K562 (cell line): ENCODE results near the gene APC2. TPM values are rescaled to one million over a fixed set of nuclear protein-coding genes. Genes with fewer than 3 reads are reported as not detected.

Experiments
- ATAC-seq: fragments of 200-7000 bp; cut with Tn5 transposase; 3 replicates; pipeline ENCODE4 v1.9.1; 2020; ENCODE audit warnings: moderate library complexity
- BruUV-seq: library from RNA; stranded (reverse); fragments of 400-500 nt; replicated peaks from 2 replicates; lab custom pipeline; 2021; lab: Mats Ljungman, UMichigan
- CTCF ChIA-PET: fragments of 300-600 bp; formaldehyde crosslinking; extraction: SDS; loops from one replicate; lab custom pipeline; 2021; ENCODE audit warnings: low intra/inter-chr PET ratio; lab: Yijun Ruan, JAX
- POLR2A ChIA-PET: fragments of 300-600, 350-650 bp; sonication (Branson Sonifier 250); formaldehyde crosslinking; extraction: SDS; loops from one replicate; lab custom pipeline; 2021; ENCODE audit warnings: antibody characterized with exemption, inconsistent platforms; lab: Yijun Ruan, JAX
- DNase-seq, 4 experiments: peaks; one replicate each; pipeline versions ENCODE4 v3.0.0 to v3.0.0-alpha.2; 2011 to 2018; ENCODE audit warnings: low spot score in 3 of 4, mixed read lengths in 3 of 4; ENCODE audit errors: extremely low read depth in 1 of 4
- FAIRE-seq: peaks from 2 replicates; lab custom pipeline; 2011; peaks lifted over from hg19 to GRCh38; lab: Jason Lieb, UNC
- H2AFZ ChIP-seq: 2 replicates; pipeline ENCODE4 v1.6.0; 2011; ENCODE audit warnings: low read depth, low read length, control low read depth, inconsistent platforms
- H3K27ac ChIP-seq: fragments of 200-600 bp; 3 replicates; pipeline ENCODE4 v1.8.0; 2011; ENCODE audit warnings: low read depth, mild to moderate bottlenecking, control low read depth, inconsistent platforms, low read length, moderate library complexity, mixed read lengths; ENCODE audit errors: extremely low read depth
- H3K27me3 ChIP-seq, 2 experiments: fragments of 300-600 bp in 1 of 2; 2 replicates in 1 of 2; 3 replicates in 1 of 2; pipeline versions ENCODE4 v1.6.0 to v1.8.0; 2011; ENCODE audit warnings: inconsistent platforms in 2 of 2, low read length in 2 of 2, mild to moderate bottlenecking in 1 of 2, mixed read lengths in 1 of 2, moderate library complexity in 1 of 2; ENCODE audit not compliant: control insufficient read depth in 2 of 2, insufficient read depth in 2 of 2
- H3K36me3 ChIP-seq: fragments of 300-600 bp; 3 replicates; pipeline ENCODE4 v1.8.0; 2011; ENCODE audit warnings: mild to moderate bottlenecking, low read length, inconsistent platforms; ENCODE audit not compliant: control insufficient read depth, insufficient read depth
- H3K4me1 ChIP-seq, 2 experiments: fragments of 200-600 bp in 1 of 2; replicated peaks in 1 of 2; 2 replicates in 1 of 2; 3 replicates in 1 of 2; pipeline versions ENCODE4 v1.5.1 to v1.8.0; 2011; ENCODE audit warnings: inconsistent platforms in 2 of 2, low read length in 2 of 2, mild to moderate bottlenecking in 1 of 2, mixed read lengths in 1 of 2, moderate library complexity in 1 of 2; ENCODE audit not compliant: control insufficient read depth in 2 of 2, insufficient read depth in 2 of 2
- H3K4me2 ChIP-seq: 2 replicates; pipeline ENCODE4 v1.6.1; 2011; ENCODE audit warnings: low read length, control low read depth, inconsistent platforms, mixed read lengths; ENCODE audit not compliant: insufficient read depth
- H3K4me3 ChIP-seq: fragments of 200-600 bp; sonication (generic), shearing (Covaris generic); 2 replicates; pipeline ENCODE4 v1.5.1; 2016; ENCODE audit warnings: control low read depth, inconsistent platforms
- H3K79me2 ChIP-seq: fragments of 200-600 bp; 3 replicates; pipeline ENCODE4 v1.8.0; 2011; ENCODE audit warnings: low read length, inconsistent platforms; ENCODE audit not compliant: control insufficient read depth, insufficient read depth
- H3K9ac ChIP-seq, 2 experiments: 2 replicates each; pipeline versions ENCODE4 v1.6.0 to v1.6.1; 2011; ENCODE audit warnings: low read depth in 2 of 2, low read length in 2 of 2, control low read depth in 1 of 2, inconsistent platforms in 1 of 2, mild to moderate bottlenecking in 1 of 2, mixed read lengths in 1 of 2; ENCODE audit not compliant: insufficient read depth in 1 of 2
- H3K9me1 ChIP-seq: one replicate; pipeline ENCODE4 v1.6.0; 2011; ENCODE audit warnings: inconsistent platforms, mild to moderate bottlenecking, low read length, moderate library complexity; ENCODE audit not compliant: control insufficient read depth, insufficient read depth
- H3K9me3 ChIP-seq: replicated peaks from 2 replicates; pipeline ENCODE4 v1.5.1; 2011; ENCODE audit warnings: low read depth, low read length, inconsistent platforms; ENCODE audit not compliant: control insufficient read depth, insufficient read depth
- H4K20me1 ChIP-seq: replicated peaks from 2 replicates; pipeline ENCODE4 v1.6.1; 2011; ENCODE audit warnings: low read length, inconsistent platforms, mixed read lengths; ENCODE audit not compliant: control insufficient read depth, insufficient read depth
- CEBPG ChIP-seq, 3 experiments: fragments of 200-800 bp in 1 of 3; sonication (Bioruptor generic) in 1 of 3; sonication (generic) in 1 of 3; formaldehyde crosslinking in 1 of 3; IDR thresholded peaks in 2 of 3; conservative IDR thresholded peaks in 1 of 3; 2 replicates each; pipeline versions ENCODE4 v1.6.1 to v1.8.0; 2016 to 2022; ENCODE audit warnings: missing compliant biosample characterization in 2 of 3, missing genetic modification characterization in 2 of 3, mild to moderate bottlenecking in 1 of 3, missing genetic modification reagents in 1 of 3
- DNMT1 ChIP-seq: fragments of 450-650 bp; IDR thresholded peaks from 2 replicates; pipeline ENCODE4 v1.6.1; 2016; ENCODE audit warnings: antibody characterized with exemption, mild to moderate bottlenecking
- FIP1L1 ChIP-seq: fragments of 200-400 bp; formaldehyde crosslinking; IDR thresholded peaks from 2 replicates; pipeline ENCODE4 v1.6.1; 2018; ENCODE audit warnings: mild to moderate bottlenecking, low read depth, low read length; ENCODE audit not compliant: poor library complexity, severe bottlenecking
- GMEB1 ChIP-seq: fragments of 250-450 bp; sonication (Bioruptor Pico); IDR thresholded peaks from 2 replicates; pipeline ENCODE4 v1.4.0; 2020; ENCODE audit warnings: mild to moderate bottlenecking
- GTF2B ChIP-seq: IDR thresholded peaks from 2 replicates; pipeline ENCODE4 v1.6.1; 2011; ENCODE audit not compliant: insufficient read length; ENCODE audit errors: extremely low read depth
- HES1 ChIP-seq: fragments of 450-650 bp; IDR thresholded peaks from 2 replicates; pipeline ENCODE4 v1.6.1; 2016; ENCODE audit warnings: low read depth, mild to moderate bottlenecking, moderate library complexity
- MIER1 ChIP-seq: fragments of 450-650 bp; IDR thresholded peaks from 2 replicates; pipeline ENCODE4 v1.6.1; 2016; ENCODE audit warnings: antibody characterized with exemption, mild to moderate bottlenecking, low read depth
- POLR2A ChIP-seq: fragments of 450-650 bp; conservative IDR thresholded peaks from 2 replicates; pipeline ENCODE4 v1.6.1; 2016
- ZBTB12 ChIP-seq: fragments of 250-450 bp; sonication (Bioruptor Pico); IDR thresholded peaks from 2 replicates; pipeline ENCODE4 v1.4.0; 2020
- ZBTB33 ChIP-seq: sonication (generic); formaldehyde crosslinking; IDR thresholded peaks from 2 replicates; pipeline ENCODE4 v1.8.1; 2023; ENCODE audit warnings: mild to moderate bottlenecking, missing genetic modification reagents
- ZNF668 ChIP-seq: fragments of 250-450 bp; sonication (Bioruptor Pico); IDR thresholded peaks from 2 replicates; pipeline ENCODE4 v1.8.0; 2022; ENCODE audit warnings: mild to moderate bottlenecking, inconsistent platforms
- WGBS: fragments of 100-300 bp; shearing (Covaris generic); methylation state at CpG from one replicate; pipeline ENCODE4 v1.1.6; 2016; ENCODE audit warnings: low coverage, mixed read lengths; ENCODE audit not compliant: insufficient coverage; ENCODE audit errors: missing lambda C conversion rate; 5-methylcytosine and 5-hydroxymethylcytosine counted together
- in situ Hi-C: fragments of 300-500 bp; cut with MboI; formaldehyde crosslinking; loops from 4 replicates; pipeline ENCODE4 v1.15.0; 2018; ENCODE audit warnings: inconsistent platforms, mixed read lengths
- intact Hi-C: fragments of 100-400 bp; cut with micrococcal nuclease; formaldehyde crosslinking; loops from 2 replicates; pipeline ENCODE4 v1.14.2; 2022
- polyA plus RNA-seq, 8 experiments: library from polyadenylated mRNA; depleted of rRNA in 4 of 8; stranded (reverse) in 5 of 8; unstranded in 3 of 8; fragments of >200 nt; fragmentation: Nextera tagmentation in 2 of 8; fragmentation: Illumina TruSeq in 1 of 8; extraction: Ambion mirVana in 2 of 8; extraction: Trizol in 1 of 8; gene quantifications; 2 replicates each; pipeline versions ENCODE4 v1.2.1 to v1.2.3, GENCODE V29; 2011 to 2014; ENCODE audit warnings: inconsistent platforms in 1 of 8, missing spikeins in 1 of 8
- total RNA-seq, 7 experiments: library from RNA; depleted of rRNA in 6 of 7; stranded (reverse); fragments of >200 nt in 6 of 7; fragmentation: Illumina TruSeq in 2 of 7; extraction: Trizol in 2 of 7; gene quantifications; 2 replicates each; pipeline versions ENCODE4 v1.2.1 to v1.2.3, GENCODE V29; 2011 to 2021; ENCODE audit warnings: low replicate concordance in 1 of 7

The APC2 gene
- total and polyA plus RNA-seq, 9 of the 15 experiments (the other 6 are each of a cell fraction or from before 2014, with no cell fraction given), result 0.01 to 0.40 (median 0.05) TPM; not detected in 3

- FAIRE-seq, result peak; percentile 100
- BruUV-seq, result no TSS peak
- peaks cover 26 to 82% of the 10 kb centered on the region in 2 experiments for H3K4me1 ChIP-seq
- no peaks in the 10 kb centered on the region for H3K9me1 ChIP-seq
- H2AFZ ChIP-seq, result peak within 1 kb of the TSS; percentile 100
- peak within 1 kb of the TSS; percentile 94 for H3K27ac ChIP-seq
- no peaks in the 10 kb centered on the region for H3K27me3 ChIP-seq
- in situ Hi-C loops (no loop called here), intact Hi-C loops (no loop called here)
- ChIA-PET CTCF (interaction anchor here (0.6 kb wide), 1 partner anchor 138 kb away, joined by 5 read pairs; no protein-coding TSS in a partner anchor), POLR2A (interaction anchor here (0.7 to 1.6 kb wide), 5 partner anchors 9 to 47 kb away, joined by 3 to 7 read pairs (median 4); no protein-coding TSS in a partner anchor)
- under 1% methylated on average over 59 of the region's 74 CpGs for WGBS
- H4K20me1 ChIP-seq, result peaks cover 6% of the 10 kb centered on the region; the same call in 1 of the 2 replicates
- peak; percentile 91 to 97 (median 94) for DNase-seq
- no peaks in the 10 kb centered on the region for H3K36me3 ChIP-seq
- peak within 1 kb of the TSS; percentile 96 for H3K4me2 ChIP-seq
- peak; percentile 92 for ATAC-seq
- peak within 1 kb of the TSS; percentile 67 for H3K4me3 ChIP-seq
- peak within 1 kb of the TSS; percentile 83 to 98 for H3K9ac ChIP-seq
- peaks cover 27% of the 10 kb centered on the region for H3K79me2 ChIP-seq
- H3K9me3 ChIP-seq, result no peaks in the 10 kb centered on the region
- no peak for TF ChIP-seq ZBTB33 (CRISPR knock-in tag)
- TF ChIP-seq GTF2B, result no peak
- no peak for TF ChIP-seq FIP1L1
- no peak; the same call in 1 of the 2 replicates for TF ChIP-seq GMEB1 (CRISPR knock-in tag)
- TF ChIP-seq ZBTB12 (CRISPR knock-in tag), result no peak
- no peak for TF ChIP-seq ZNF668 (CRISPR knock-in tag)
- peak; percentile 84 for TF ChIP-seq CEBPG (CRISPR knock-in tag; IDR thresholded peaks at IDR 0.05)
- TF ChIP-seq CEBPG (tag; conservative IDR thresholded peaks at IDR 0.05 in 1 of 2, IDR thresholded peaks at IDR 0.05 in 1 of 2), result peak; percentile 84 to 85
- TF ChIP-seq DNMT1, result no peak
- TF ChIP-seq POLR2A, result no peak
- TF ChIP-seq MIER1, result no peak
- no peak for TF ChIP-seq HES1
These were observed 40.6 kb downstream of the APC2 start, which contains the start of gene PCSK4 for GRCh38 chr19:1490311-1491113. Gene PCSK4, minus strand, starts transcription at chr19:1490350. Its CDS starts 4 bp downstream, at chr19:1490346.
